Chondrocyte (in vitro differentiated cells): ENCODE measurements around the gene FOXP1. TPM values are rescaled to one million over a fixed set of nuclear protein-coding genes. Genes with fewer than 3 reads are reported as not detected.

Experiments used
- DNase-seq: peaks from one replicate; pipeline ENCODE4 v3.0.0; 2021; ENCODE audit warnings: mixed read lengths, low spot score
- H3K27ac Mint-ChIP-seq: one replicate; pipeline ENCODE4 v1.8.0; 2021; ENCODE audit warnings: mild to moderate bottlenecking, moderate library complexity, mixed read lengths; ENCODE audit not compliant: unreplicated experiment
- H3K27me3 Mint-ChIP-seq: 2 replicates; pipeline ENCODE4 v1.8.0; 2021; ENCODE audit warnings: low read depth, mixed read lengths
- H3K36me3 Mint-ChIP-seq: 2 replicates; pipeline ENCODE4 v1.8.0; 2021; ENCODE audit warnings: low read depth, mixed read lengths
- H3K4me1 Mint-ChIP-seq: 2 replicates; pipeline ENCODE4 v1.8.0; 2021; ENCODE audit warnings: low read depth, mild to moderate bottlenecking, mixed read lengths
- H3K4me3 Mint-ChIP-seq: one replicate; pipeline ENCODE4 v1.8.0; 2021; ENCODE audit warnings: mild to moderate bottlenecking, moderate library complexity, mixed read lengths; ENCODE audit not compliant: unreplicated experiment
- H3K9me3 Mint-ChIP-seq: 2 replicates; pipeline ENCODE4 v1.8.0; 2021; ENCODE audit warnings: low read depth, mixed read lengths
- CTCF ChIP-seq: fragments of 200-600 bp; sonication (generic); IDR thresholded peaks from 2 replicates; pipeline ENCODE4 v1.5.0; 2021; ENCODE audit warnings: antibody characterized with exemption, mild to moderate bottlenecking, moderate library complexity
- total RNA-seq: library from RNA; stranded (reverse); gene quantifications from 3 replicates; pipeline ENCODE4 v1.2.1, GENCODE V29; 2021

Gene FOXP1
- total RNA-seq, 1 donor from 2014 or later, result 206 TPM

DNA sequence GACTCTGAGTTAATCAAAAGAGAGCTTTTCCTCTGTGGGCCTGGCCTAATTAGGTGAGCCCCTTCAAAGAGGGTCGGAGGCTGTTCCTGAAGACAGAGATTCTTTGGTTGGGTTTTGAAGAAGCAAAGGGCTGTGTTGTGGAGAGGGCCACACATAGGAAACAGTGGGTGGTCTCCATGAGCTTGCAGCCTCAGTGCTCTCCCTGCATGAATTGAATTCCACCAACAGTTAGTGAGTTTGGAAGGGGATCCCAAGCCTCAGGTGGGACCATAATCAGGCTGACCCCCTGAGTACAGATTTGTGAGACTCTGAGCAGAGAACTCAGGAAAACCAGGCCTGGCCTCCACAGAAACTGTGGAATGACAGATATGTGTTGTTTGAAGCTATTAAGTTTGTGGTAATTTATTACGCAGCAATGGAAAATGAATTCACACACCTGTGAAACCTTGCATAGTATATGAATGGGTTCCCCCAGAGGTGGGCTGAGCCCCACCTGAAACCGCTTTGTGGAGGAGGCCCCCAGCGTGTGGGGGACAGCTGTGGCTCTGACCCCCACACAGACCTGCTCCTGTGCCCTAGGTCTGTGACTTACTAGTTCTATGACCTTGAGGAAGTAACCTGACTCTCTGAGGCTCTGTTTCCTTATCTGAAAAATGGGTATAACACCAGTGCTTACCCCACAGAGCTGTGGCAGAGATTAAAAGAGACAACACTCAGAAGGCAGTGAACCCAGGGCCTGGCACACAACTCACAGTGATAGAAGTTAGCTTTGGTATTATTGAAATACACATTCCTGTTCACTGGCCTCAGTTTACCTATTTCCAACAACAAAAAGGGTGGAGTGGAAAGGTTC, 431.3 kb downstream of the FOXP1 start:
- Mint-ChIP-seq H3K27me3 (no peaks in the 10 kb centered on the region), H3K4me3 (no peak overlapping the region), H3K27ac (no peak overlapping the region), H3K36me3 (peaks cover 2% of the 10 kb centered on the region), H3K9me3 (no peaks in the 10 kb centered on the region), H3K4me1 (peaks cover 29% of the 10 kb centered on the region)
- DNase-seq, result no peak
- no peak for TF ChIP-seq CTCF

DNA sequence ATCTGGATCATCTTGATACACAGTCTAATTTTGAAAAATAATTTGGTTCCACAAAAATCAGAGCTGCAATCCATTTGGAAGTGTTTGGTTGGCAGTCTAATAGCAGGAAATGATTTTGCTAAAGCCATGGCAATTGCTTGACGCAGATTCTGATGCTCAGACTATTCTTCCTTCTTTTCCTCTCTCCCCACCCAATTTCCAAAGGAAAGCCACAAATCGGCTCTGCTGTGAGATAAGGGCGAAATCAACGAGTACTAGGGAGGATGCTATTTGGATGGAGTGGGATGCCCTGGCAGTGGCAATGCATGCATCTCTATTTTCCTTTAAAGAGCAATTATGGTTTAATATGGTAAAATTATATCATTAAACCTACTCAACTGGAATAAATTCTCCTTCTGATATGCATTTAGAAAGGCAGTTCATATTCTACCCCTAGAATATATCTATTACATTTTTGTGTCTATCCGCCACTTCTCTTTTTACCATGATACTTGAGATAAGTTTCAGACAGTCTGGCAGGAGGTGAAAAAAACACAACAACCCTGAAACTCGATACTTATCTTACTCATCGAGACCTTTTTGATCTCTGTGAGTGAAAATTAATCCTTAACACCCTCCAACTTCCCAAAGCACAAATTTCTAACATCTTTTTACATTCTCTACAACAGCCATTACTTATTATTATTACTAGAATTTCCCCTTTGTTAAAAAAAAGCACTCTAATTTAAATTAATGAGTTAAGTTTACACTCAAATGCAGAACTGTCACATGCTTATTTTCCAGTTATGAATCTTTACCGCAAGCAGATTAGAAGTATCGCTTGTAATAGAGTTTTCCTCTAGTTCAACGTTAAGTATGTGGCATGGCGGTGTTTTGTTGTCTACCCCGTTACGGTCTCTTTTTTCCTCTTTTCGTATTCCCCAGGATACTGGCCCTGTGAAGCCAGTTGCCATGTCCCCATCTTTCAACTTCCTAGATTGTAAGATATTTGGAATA, 433.3 kb downstream of the FOXP1 start:
- peak overlapping the region; percentile 27 for H3K27ac Mint-ChIP-seq
- TF ChIP-seq CTCF, result no peak
- no peak overlapping the region for H3K4me3 Mint-ChIP-seq
- no peak for DNase-seq
- no peaks in the 10 kb centered on the region for H3K27me3 Mint-ChIP-seq
- H3K4me1 Mint-ChIP-seq, result peaks cover 24% of the 10 kb centered on the region
- H3K9me3 Mint-ChIP-seq, result no peaks in the 10 kb centered on the region
- peaks cover 4% of the 10 kb centered on the region for H3K36me3 Mint-ChIP-seq

DNA sequence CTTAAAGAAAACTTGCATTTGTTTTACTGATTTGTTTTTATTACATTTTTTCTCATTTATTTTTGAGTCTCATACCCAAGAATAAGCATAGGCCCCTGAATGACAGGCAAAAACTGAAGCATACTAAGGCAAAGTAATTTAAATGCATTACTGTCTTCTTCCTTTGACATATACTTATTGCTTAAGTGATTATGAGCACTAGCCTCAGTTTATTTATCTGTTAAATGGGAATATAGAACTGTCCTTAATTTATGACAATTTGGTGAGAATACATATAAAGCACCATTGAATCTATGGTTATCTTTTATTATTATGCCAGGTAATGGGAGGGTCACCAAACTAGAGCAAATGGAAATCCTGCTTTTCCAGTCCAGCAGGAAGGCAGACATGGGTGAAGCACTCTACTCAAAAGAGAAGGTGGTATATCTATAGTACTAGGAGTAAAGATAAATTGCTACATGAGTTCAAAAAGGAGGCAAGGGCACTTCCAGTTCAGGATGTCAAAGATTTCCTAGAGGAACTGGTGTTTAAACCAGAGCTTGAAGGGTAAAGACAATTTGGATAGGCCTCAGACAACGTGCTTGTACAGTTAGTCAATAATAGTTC, 435.0 kb downstream of the FOXP1 start:
- DNase-seq, result no peak
- Mint-ChIP-seq H3K4me3 (no peak overlapping the region), H3K27me3 (no peaks in the 10 kb centered on the region), H3K9me3 (no peaks in the 10 kb centered on the region), H3K36me3 (peaks cover 4% of the 10 kb centered on the region), H3K27ac (peak overlapping the region; percentile 9), H3K4me1 (peaks cover 31% of the 10 kb centered on the region)
- no peak for TF ChIP-seq CTCF

GRCh38 chr3:71146673-71147072, 436.9 kb downstream of the FOXP1 start:
- no peak for DNase-seq
- no peak for TF ChIP-seq CTCF
- H3K36me3 Mint-ChIP-seq, result peaks cover 4% of the 10 kb centered on the region
- H3K27me3 Mint-ChIP-seq, result no peaks in the 10 kb centered on the region
- no peaks in the 10 kb centered on the region for H3K9me3 Mint-ChIP-seq
- H3K4me1 Mint-ChIP-seq, result peaks cover 37% of the 10 kb centered on the region
- peak overlapping the region; percentile 55 for H3K27ac Mint-ChIP-seq
- H3K4me3 Mint-ChIP-seq, result no peak overlapping the region

- H3K4me1 Mint-ChIP-seq, result peaks cover 41% of the 10 kb centered on the region
- H3K4me3 Mint-ChIP-seq, result no peak overlapping the region
- no peak for DNase-seq
Observed at GRCh38 chr3:71145954-71146353, 437.6 kb downstream of the FOXP1 start.

More at GRCh38 chr3:71145954-71146353, 437.6 kb downstream of the FOXP1 start:
- no peaks in the 10 kb centered on the region for H3K9me3 Mint-ChIP-seq
- no peaks in the 10 kb centered on the region for H3K27me3 Mint-ChIP-seq
- H3K36me3 Mint-ChIP-seq, result peaks cover 4% of the 10 kb centered on the region
- no peak overlapping the region for H3K27ac Mint-ChIP-seq
- no peak for TF ChIP-seq CTCF
